IPS DF 6.9 (cell line): ENCODE data around the gene ERMAP.

Source experiments
- DNase-seq: peaks from one replicate; pipeline ENCODE4 v3.0.0-alpha.2; 2013; ENCODE audit warnings: low read depth, low spot score
- H3K27ac ChIP-seq: one replicate; pipeline ENCODE4 v1.5.1; 2013; ENCODE audit warnings: low read length, control low read depth
- H3K27me3 ChIP-seq: 2 replicates; pipeline ENCODE4 v1.6.1; 2013; ENCODE audit warnings: mild to moderate bottlenecking, low read length; ENCODE audit not compliant: control insufficient read depth, insufficient read depth
- H3K36me3 ChIP-seq: 2 replicates; pipeline ENCODE4 v1.6.1; 2013; ENCODE audit warnings: low read length; ENCODE audit not compliant: control insufficient read depth, insufficient read depth
- H3K4me1 ChIP-seq: 2 replicates; pipeline ENCODE4 v1.6.1; 2013; ENCODE audit warnings: low read length; ENCODE audit not compliant: control insufficient read depth, insufficient read depth
- H3K4me3 ChIP-seq: 2 replicates; pipeline ENCODE4 v1.5.1; 2013; ENCODE audit warnings: mild to moderate bottlenecking, low read length
- H3K9me3 ChIP-seq: 2 replicates; pipeline ENCODE4 v1.6.1; 2013; ENCODE audit warnings: low read length, inconsistent platforms; ENCODE audit not compliant: control insufficient read depth, insufficient read depth
- WGBS: extraction: QIAGEN DNeasy Blood & Tissue Kit; methylation state at CpG from one replicate; pipeline ENCODE4 v1.1.7; 2013; ENCODE audit warnings: mixed read lengths, missing lambda C conversion rate; ENCODE audit not compliant: insufficient read length, insufficient coverage; 5-methylcytosine and 5-hydroxymethylcytosine counted together

The ERMAP gene

DNA sequence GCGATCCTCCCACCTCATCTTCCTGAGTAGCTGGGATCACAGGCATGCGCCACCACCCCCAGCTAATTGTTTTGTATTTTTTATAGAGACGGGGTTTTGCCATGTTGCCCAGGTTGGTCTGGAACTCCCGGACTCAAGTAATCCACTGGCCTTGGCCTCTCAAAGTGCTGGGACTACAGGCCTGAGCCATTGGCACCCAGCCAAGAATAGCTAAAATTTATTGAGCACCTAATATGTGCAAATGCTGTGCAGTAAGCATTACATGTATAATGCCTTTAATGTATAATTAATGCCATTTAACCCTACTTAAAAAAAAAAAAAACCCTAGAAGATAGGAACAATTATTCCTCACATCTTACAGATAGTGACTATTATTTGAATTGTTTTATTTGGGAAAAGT is 72.3 kb downstream of the ERMAP start:
- H3K27ac ChIP-seq, result no peak overlapping the region
- no peaks in the 10 kb centered on the region for H3K4me1 ChIP-seq
- no CpG with 5 or more reads among the region's 4 CpGs for WGBS
- DNase-seq, result no peak
- no peaks in the 10 kb centered on the region for H3K36me3 ChIP-seq
- H3K27me3 ChIP-seq, result no peaks in the 10 kb centered on the region
- no peak overlapping the region for H3K4me3 ChIP-seq
- H3K9me3 ChIP-seq, result no peaks in the 10 kb centered on the region

DNA sequence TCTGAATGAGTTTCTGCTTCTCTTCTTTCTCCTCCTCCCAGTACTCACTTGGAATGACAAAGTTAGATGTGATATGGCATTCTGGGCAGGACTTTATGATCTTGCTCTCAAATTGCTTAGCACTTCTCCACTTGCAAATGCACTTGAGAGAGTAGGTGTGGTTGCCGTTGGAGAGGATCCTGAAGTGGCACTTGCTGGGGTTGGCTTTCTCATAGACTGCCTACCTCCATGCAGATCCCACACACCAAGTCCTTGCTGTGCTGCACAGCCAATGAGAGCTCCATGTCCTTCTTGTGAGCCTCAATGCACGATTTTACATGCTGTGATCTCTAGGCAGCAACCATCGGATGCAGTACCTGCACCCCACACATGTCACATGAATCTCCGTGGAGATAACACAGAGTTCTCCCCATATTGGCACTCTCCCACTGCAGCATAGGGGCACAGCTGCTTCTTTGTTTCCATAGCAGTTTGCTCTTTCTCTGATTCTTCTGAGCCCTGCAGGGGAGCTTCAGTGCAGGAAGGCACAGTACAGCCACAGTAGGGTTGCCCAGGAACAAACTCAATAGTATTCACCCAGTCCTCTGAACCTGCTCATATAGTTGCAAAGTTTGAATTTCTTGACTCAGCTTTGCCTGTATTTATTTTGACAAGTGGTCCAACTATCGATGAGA is 74.7 kb downstream of the ERMAP start:
- no CpG with 5 or more reads among the region's 5 CpGs for WGBS

More for the DNA sequence above, 74.7 kb downstream of the ERMAP start:
- Histone ChIP-seq H3K4me1 (no peaks in the 10 kb centered on the region), H3K27ac (no peak overlapping the region), H3K36me3 (no peaks in the 10 kb centered on the region), H3K27me3 (no peaks in the 10 kb centered on the region), H3K4me3 (no peak overlapping the region), H3K9me3 (no peaks in the 10 kb centered on the region)
- no peak for DNase-seq
